Trophoblast cell (in vitro differentiated cells and primary cell): ENCODE data around the gene KRT83.

Source experiments
- DNase-seq, 2 donors: peaks; one replicate each; pipeline ENCODE4 v3.0.0-alpha.2; 2016
- H2AFZ ChIP-seq: 2 replicates; pipeline ENCODE4 v1.6.1; 2013; ENCODE audit warnings: low read length, moderate library complexity, mild to moderate bottlenecking; ENCODE audit not compliant: insufficient read depth, poor library complexity
- H2AK5ac ChIP-seq: 2 replicates; pipeline ENCODE4 v1.6.1; 2013; ENCODE audit warnings: mild to moderate bottlenecking, low read length
- H2BK120ac ChIP-seq: 2 replicates; pipeline ENCODE4 v1.6.1; 2013; ENCODE audit warnings: low read length, mild to moderate bottlenecking, moderate library complexity; ENCODE audit not compliant: insufficient read depth, poor library complexity
- H2BK12ac ChIP-seq: 2 replicates; pipeline ENCODE4 v1.6.1; 2013; ENCODE audit warnings: mild to moderate bottlenecking, low read length, moderate library complexity
- H2BK5ac ChIP-seq: 2 replicates; pipeline ENCODE4 v1.6.1; 2013; ENCODE audit warnings: low read length, low read depth, moderate library complexity, mild to moderate bottlenecking; ENCODE audit not compliant: poor library complexity
- H3K14ac ChIP-seq: 2 replicates; pipeline ENCODE4 v1.6.1; 2013; ENCODE audit warnings: mild to moderate bottlenecking, low read length
- H3K18ac ChIP-seq: 2 replicates; pipeline ENCODE4 v1.6.1; 2013; ENCODE audit warnings: mild to moderate bottlenecking, low read length
- H3K23ac ChIP-seq: 2 replicates; pipeline ENCODE4 v1.6.1; 2013; ENCODE audit warnings: low read length
- H3K27ac ChIP-seq: 2 replicates; pipeline ENCODE4 v1.5.1; 2013; ENCODE audit warnings: low read depth, mild to moderate bottlenecking, inconsistent platforms, low read length, moderate library complexity
- H3K27me3 ChIP-seq: 2 replicates; pipeline ENCODE4 v1.6.1; 2013; ENCODE audit warnings: inconsistent platforms, mild to moderate bottlenecking, low read length, moderate library complexity; ENCODE audit not compliant: insufficient read depth
- H3K36me3 ChIP-seq, 2 experiments: 1 replicate in 1 of 2; 2 replicates in 1 of 2; pipeline ENCODE4 v1.6.1; 2013; ENCODE audit warnings: low read length in 2 of 2, mild to moderate bottlenecking in 2 of 2, moderate library complexity in 1 of 2; ENCODE audit not compliant: insufficient read depth in 2 of 2, control insufficient read depth in 1 of 2
- H3K4ac ChIP-seq: 2 replicates; pipeline ENCODE4 v1.6.1; 2013; ENCODE audit warnings: low read depth, mild to moderate bottlenecking, low read length, moderate library complexity
- H3K4me1 ChIP-seq, 2 experiments: 1 replicate in 1 of 2; 2 replicates in 1 of 2; pipeline ENCODE4 v1.6.1; 2013; ENCODE audit warnings: low read length in 2 of 2, mild to moderate bottlenecking in 2 of 2, moderate library complexity in 1 of 2; ENCODE audit not compliant: insufficient read depth in 2 of 2, control insufficient read depth in 1 of 2
- H3K4me2 ChIP-seq: 2 replicates; pipeline ENCODE4 v1.6.1; 2013; ENCODE audit warnings: inconsistent platforms, mild to moderate bottlenecking, low read length, moderate library complexity
- H3K4me3 ChIP-seq: 2 replicates; pipeline ENCODE4 v1.5.1; 2013; ENCODE audit warnings: mild to moderate bottlenecking, low read depth, low read length, inconsistent platforms
- H3K79me1 ChIP-seq: one replicate; pipeline ENCODE4 v1.6.1; 2013; ENCODE audit warnings: low read length
- H3K79me2 ChIP-seq: 2 replicates; pipeline ENCODE4 v1.6.1; 2013; ENCODE audit warnings: low read length, mild to moderate bottlenecking; ENCODE audit not compliant: control insufficient read depth, insufficient read depth, poor library complexity
- H3K9ac ChIP-seq: 2 replicates; pipeline ENCODE4 v1.6.1; 2013; ENCODE audit warnings: mild to moderate bottlenecking, low read length
- H3K9me3 ChIP-seq: 2 replicates; pipeline ENCODE4 v1.6.1; 2013; ENCODE audit warnings: low read depth, mild to moderate bottlenecking, control low read depth, inconsistent platforms, low read length; ENCODE audit not compliant: insufficient read depth
- H4K12ac ChIP-seq: 2 replicates; pipeline ENCODE4 v1.6.1; 2013; ENCODE audit warnings: low read depth, mild to moderate bottlenecking, low read length, moderate library complexity
- H4K8ac ChIP-seq: 2 replicates; pipeline ENCODE4 v1.6.1; 2013; ENCODE audit warnings: low read depth, mild to moderate bottlenecking, low read length, moderate library complexity
- H4K91ac ChIP-seq: one replicate; pipeline ENCODE4 v1.6.1; 2013; ENCODE audit warnings: low read depth, mild to moderate bottlenecking, low read length, moderate library complexity
- WGBS: extraction: QIAGEN DNeasy Blood & Tissue Kit; methylation state at CpG from one replicate; pipeline ENCODE4 v1.1.7; 2013; ENCODE audit warnings: missing lambda C conversion rate; ENCODE audit not compliant: insufficient read length, insufficient coverage; ENCODE audit errors: extremely low coverage; 5-methylcytosine and 5-hydroxymethylcytosine counted together

KRT83 gene

GRCh38 chr12:52300796-52301691 lies 20.2 kb downstream of the KRT83 start:
- DNase-seq = peak; percentile 25 to 42
- Histone ChIP-seq H3K18ac (no peak overlapping the region), H3K4me1 (no peaks in the 10 kb centered on the region), H2AFZ (no peak overlapping the region), H2BK5ac (no peak overlapping the region), H3K4ac (no peak overlapping the region), H4K91ac (no peak overlapping the region), H4K8ac (no peak overlapping the region), H3K23ac (no peak overlapping the region), H3K14ac (no peak overlapping the region), H3K4me3 (no peak overlapping the region), H3K4me2 (no peak overlapping the region), H2BK120ac (no peak overlapping the region), H3K36me3 (no peaks in the 10 kb centered on the region), H3K9me3 (peaks cover 3% of the 10 kb centered on the region), H3K79me2 (no peaks in the 10 kb centered on the region), H3K27ac (no peak overlapping the region), H3K27me3 (no peaks in the 10 kb centered on the region), H3K9ac (no peak overlapping the region), H2AK5ac (no peak overlapping the region), H3K79me1 (no peaks in the 10 kb centered on the region), H2BK12ac (no peak overlapping the region), H4K12ac (no peak overlapping the region)
- WGBS = no CpG with 5 or more reads among the region's 14 CpGs

GRCh38 chr12:52298677-52299190 lies 22.5 kb downstream of the KRT83 start:
- DNase-seq = no peak
- Histone ChIP-seq H2BK120ac (no peak overlapping the region), H3K4me3 (no peak overlapping the region), H2AK5ac (no peak overlapping the region), H2BK5ac (no peak overlapping the region), H3K18ac (no peak overlapping the region), H3K4ac (no peak overlapping the region), H3K27me3 (no peaks in the 10 kb centered on the region), H2AFZ (no peak overlapping the region), H4K91ac (no peak overlapping the region), H4K12ac (no peak overlapping the region), H3K4me2 (no peak overlapping the region), H3K27ac (no peak overlapping the region), H4K8ac (no peak overlapping the region), H3K79me2 (no peaks in the 10 kb centered on the region), H3K9ac (no peak overlapping the region), H2BK12ac (no peak overlapping the region), H3K9me3 (peaks cover 3% of the 10 kb centered on the region), H3K4me1 (no peaks in the 10 kb centered on the region), H3K79me1 (no peaks in the 10 kb centered on the region), H3K23ac (no peak overlapping the region), H3K14ac (no peak overlapping the region), H3K36me3 (no peaks in the 10 kb centered on the region)
- no CpG with 5 or more reads among the region's 4 CpGs for WGBS

GRCh38 chr12:52296572-52297215 lies 24.5 kb downstream of the KRT83 start:
- Histone ChIP-seq H3K23ac (no peak overlapping the region), H2BK120ac (no peak overlapping the region), H3K4me1 (no peaks in the 10 kb centered on the region), H3K4me2 (no peak overlapping the region), H3K4ac (no peak overlapping the region), H3K14ac (no peak overlapping the region), H4K8ac (no peak overlapping the region), H3K9me3 (peaks cover 3% of the 10 kb centered on the region), H3K4me3 (no peak overlapping the region), H3K27ac (no peak overlapping the region), H3K79me1 (no peaks in the 10 kb centered on the region), H3K18ac (no peak overlapping the region), H2BK12ac (no peak overlapping the region), H2AFZ (no peak overlapping the region), H3K36me3 (no peaks in the 10 kb centered on the region), H3K9ac (no peak overlapping the region), H2AK5ac (no peak overlapping the region), H3K27me3 (no peaks in the 10 kb centered on the region), H4K91ac (no peak overlapping the region), H3K79me2 (no peaks in the 10 kb centered on the region), H2BK5ac (no peak overlapping the region), H4K12ac (no peak overlapping the region)
- no peak for DNase-seq
- WGBS = no CpG with 5 or more reads among the region's 5 CpGs

- no peaks in the 10 kb centered on the region for H3K4me1 ChIP-seq
- H3K18ac ChIP-seq = no peak overlapping the region
- H2AK5ac ChIP-seq = no peak overlapping the region
- no peak overlapping the region for H2BK12ac ChIP-seq
- H4K8ac ChIP-seq = no peak overlapping the region
- no peak overlapping the region for H2BK5ac ChIP-seq
- H3K4ac ChIP-seq = no peak overlapping the region
- H4K91ac ChIP-seq = no peak overlapping the region
- no peaks in the 10 kb centered on the region for H3K79me1 ChIP-seq
- no peaks in the 10 kb centered on the region for H3K79me2 ChIP-seq
- no peak overlapping the region for H3K4me2 ChIP-seq
- no peak overlapping the region for H3K9ac ChIP-seq
- no peak overlapping the region for H2AFZ ChIP-seq
- H3K36me3 ChIP-seq = no peaks in the 10 kb centered on the region
- H4K12ac ChIP-seq = no peak overlapping the region
- H3K27me3 ChIP-seq = no peaks in the 10 kb centered on the region
- no peaks in the 10 kb centered on the region for H3K9me3 ChIP-seq
- no peak overlapping the region for H3K4me3 ChIP-seq
- H3K14ac ChIP-seq = no peak overlapping the region
- H3K27ac ChIP-seq = no peak overlapping the region
- no CpG with 5 or more reads among the region's 1 CpG for WGBS
- DNase-seq = no peak
- no peak overlapping the region for H3K23ac ChIP-seq
- no peak overlapping the region for H2BK120ac ChIP-seq
Measured at GRCh38 chr12:52295663-52296062, 25.5 kb downstream of the KRT83 start.
